Chondrocyte (in vitro differentiated cells): Measurements from ENCODE around the gene FAM163A. TPM values are rescaled to one million over a fixed set of nuclear protein-coding genes. Genes with fewer than 3 reads are reported as not detected.

ENCODE experiments used
- DNase-seq: peaks from one replicate; pipeline ENCODE4 v3.0.0; 2021; ENCODE audit warnings: mixed read lengths, low spot score
- H3K27ac Mint-ChIP-seq: one replicate; pipeline ENCODE4 v1.8.0; 2021; ENCODE audit warnings: mild to moderate bottlenecking, moderate library complexity, mixed read lengths; ENCODE audit not compliant: unreplicated experiment
- H3K27me3 Mint-ChIP-seq: 2 replicates; pipeline ENCODE4 v1.8.0; 2021; ENCODE audit warnings: low read depth, mixed read lengths
- H3K36me3 Mint-ChIP-seq: 2 replicates; pipeline ENCODE4 v1.8.0; 2021; ENCODE audit warnings: low read depth, mixed read lengths
- H3K4me1 Mint-ChIP-seq: 2 replicates; pipeline ENCODE4 v1.8.0; 2021; ENCODE audit warnings: low read depth, mild to moderate bottlenecking, mixed read lengths
- H3K4me3 Mint-ChIP-seq: one replicate; pipeline ENCODE4 v1.8.0; 2021; ENCODE audit warnings: mild to moderate bottlenecking, moderate library complexity, mixed read lengths; ENCODE audit not compliant: unreplicated experiment
- H3K9me3 Mint-ChIP-seq: 2 replicates; pipeline ENCODE4 v1.8.0; 2021; ENCODE audit warnings: low read depth, mixed read lengths
- total RNA-seq: library from RNA; stranded (reverse); gene quantifications from 3 replicates; pipeline ENCODE4 v1.2.1, GENCODE V29; 2021
- TF ChIP-seq, protein P1 (sequence below): fragments of 200-600 bp; sonication (generic); IDR thresholded peaks from 2 replicates; pipeline ENCODE4 v1.5.0; 2021; ENCODE audit warnings: antibody characterized with exemption, mild to moderate bottlenecking, moderate library complexity

Gene FAM163A
- total RNA-seq, 1 donor from 2014 or later, result not detected

GRCh38 chr1:179761296-179761695, 18.2 kb downstream of the FAM163A start:
- H3K4me3 Mint-ChIP-seq, result no peak overlapping the region
- no peaks in the 10 kb centered on the region for H3K36me3 Mint-ChIP-seq
- no peak for DNase-seq
- H3K9me3 Mint-ChIP-seq, result no peaks in the 10 kb centered on the region
- H3K27me3 Mint-ChIP-seq, result peaks cover 49% of the 10 kb centered on the region
- H3K27ac Mint-ChIP-seq, result no peak overlapping the region
- no peaks in the 10 kb centered on the region for H3K4me1 Mint-ChIP-seq
- TF ChIP-seq, protein P1, sequence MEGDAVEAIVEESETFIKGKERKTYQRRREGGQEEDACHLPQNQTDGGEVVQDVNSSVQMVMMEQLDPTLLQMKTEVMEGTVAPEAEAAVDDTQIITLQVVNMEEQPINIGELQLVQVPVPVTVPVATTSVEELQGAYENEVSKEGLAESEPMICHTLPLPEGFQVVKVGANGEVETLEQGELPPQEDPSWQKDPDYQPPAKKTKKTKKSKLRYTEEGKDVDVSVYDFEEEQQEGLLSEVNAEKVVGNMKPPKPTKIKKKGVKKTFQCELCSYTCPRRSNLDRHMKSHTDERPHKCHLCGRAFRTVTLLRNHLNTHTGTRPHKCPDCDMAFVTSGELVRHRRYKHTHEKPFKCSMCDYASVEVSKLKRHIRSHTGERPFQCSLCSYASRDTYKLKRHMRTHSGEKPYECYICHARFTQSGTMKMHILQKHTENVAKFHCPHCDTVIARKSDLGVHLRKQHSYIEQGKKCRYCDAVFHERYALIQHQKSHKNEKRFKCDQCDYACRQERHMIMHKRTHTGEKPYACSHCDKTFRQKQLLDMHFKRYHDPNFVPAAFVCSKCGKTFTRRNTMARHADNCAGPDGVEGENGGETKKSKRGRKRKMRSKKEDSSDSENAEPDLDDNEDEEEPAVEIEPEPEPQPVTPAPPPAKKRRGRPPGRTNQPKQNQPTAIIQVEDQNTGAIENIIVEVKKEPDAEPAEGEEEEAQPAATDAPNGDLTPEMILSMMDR, result no peak

DNA sequence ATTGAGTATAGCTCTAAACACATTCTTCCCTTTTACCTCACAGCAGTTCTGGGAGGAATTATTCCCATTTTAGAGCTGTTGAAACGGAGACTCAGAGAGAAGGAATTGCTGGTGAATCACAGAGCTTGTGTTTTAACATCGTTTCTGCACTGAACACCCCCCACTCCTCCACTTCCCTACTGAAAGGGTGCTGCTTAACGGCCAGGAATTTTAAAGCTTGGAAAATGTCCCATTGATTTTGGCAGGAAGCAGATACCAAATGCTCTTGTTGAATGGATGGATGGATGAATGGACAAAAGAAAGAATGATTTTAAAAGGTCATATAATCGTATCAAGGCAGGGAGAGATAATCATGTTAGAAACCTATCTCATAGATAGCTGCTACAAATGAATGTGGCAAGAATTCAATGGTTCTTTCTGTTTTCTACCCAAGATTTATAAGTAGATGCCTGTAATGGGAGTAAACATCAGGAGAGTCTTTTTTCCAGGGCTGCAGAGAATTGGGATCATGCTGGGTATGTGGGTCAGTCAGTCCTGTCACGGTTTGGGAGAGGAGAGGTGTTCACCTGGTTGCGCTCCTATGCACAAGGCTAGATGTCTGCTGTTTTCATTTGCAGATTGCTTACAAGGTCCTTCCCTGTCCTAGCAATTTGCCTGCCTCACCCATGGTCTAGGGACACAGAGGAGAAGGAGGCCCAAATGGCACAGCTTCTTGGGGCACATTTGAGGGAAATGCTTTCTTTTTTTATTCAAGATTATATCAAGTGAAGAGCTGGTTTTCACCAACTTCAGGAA, 19.0 kb downstream of the FAM163A start:
- no peak overlapping the region for H3K27ac Mint-ChIP-seq
- TF ChIP-seq, protein P1, result no peak
- H3K27me3 Mint-ChIP-seq, result peaks cover 49% of the 10 kb centered on the region
- no peak overlapping the region for H3K4me3 Mint-ChIP-seq
- H3K9me3 Mint-ChIP-seq, result no peaks in the 10 kb centered on the region
- no peaks in the 10 kb centered on the region for H3K36me3 Mint-ChIP-seq
- DNase-seq, result no peak
- H3K4me1 Mint-ChIP-seq, result no peaks in the 10 kb centered on the region

DNA sequence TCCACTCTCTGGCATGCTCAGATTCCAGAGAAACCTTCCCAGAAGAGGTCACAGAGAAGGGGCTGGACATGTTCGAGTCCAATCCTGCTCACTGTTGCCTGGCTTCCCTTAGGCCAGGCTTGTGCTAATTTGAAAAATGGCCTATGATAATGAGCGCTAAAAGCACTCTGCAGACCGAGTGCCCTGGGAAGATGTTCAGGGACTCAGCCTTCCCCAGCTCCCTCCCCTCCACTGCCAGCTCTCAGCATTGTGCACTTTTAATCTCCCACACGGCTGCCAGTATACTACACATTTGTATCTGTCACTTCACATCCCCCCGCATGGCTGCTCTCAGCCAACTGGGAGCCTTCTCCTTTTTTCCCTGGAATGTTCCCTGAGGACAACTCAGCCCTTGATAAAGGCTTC, 24.1 kb downstream of the FAM163A start:
- TF ChIP-seq, protein P1, result no peak
- H3K9me3 Mint-ChIP-seq, result peaks cover 6% of the 10 kb centered on the region
- no peaks in the 10 kb centered on the region for H3K36me3 Mint-ChIP-seq
- no peak overlapping the region for H3K27ac Mint-ChIP-seq
- DNase-seq, result no peak
- peaks cover 26% of the 10 kb centered on the region for H3K27me3 Mint-ChIP-seq
- H3K4me3 Mint-ChIP-seq, result no peak overlapping the region
- H3K4me1 Mint-ChIP-seq, result no peaks in the 10 kb centered on the region

GRCh38 chr1:179767996-179768395, 24.9 kb downstream of the FAM163A start:
- Mint-ChIP-seq H3K36me3 (no peaks in the 10 kb centered on the region), H3K9me3 (peaks cover 9% of the 10 kb centered on the region), H3K27ac (no peak overlapping the region), H3K4me3 (no peak overlapping the region), H3K27me3 (peaks cover 20% of the 10 kb centered on the region), H3K4me1 (no peaks in the 10 kb centered on the region)
- TF ChIP-seq, protein P1, result no peak
- no peak for DNase-seq

DNA sequence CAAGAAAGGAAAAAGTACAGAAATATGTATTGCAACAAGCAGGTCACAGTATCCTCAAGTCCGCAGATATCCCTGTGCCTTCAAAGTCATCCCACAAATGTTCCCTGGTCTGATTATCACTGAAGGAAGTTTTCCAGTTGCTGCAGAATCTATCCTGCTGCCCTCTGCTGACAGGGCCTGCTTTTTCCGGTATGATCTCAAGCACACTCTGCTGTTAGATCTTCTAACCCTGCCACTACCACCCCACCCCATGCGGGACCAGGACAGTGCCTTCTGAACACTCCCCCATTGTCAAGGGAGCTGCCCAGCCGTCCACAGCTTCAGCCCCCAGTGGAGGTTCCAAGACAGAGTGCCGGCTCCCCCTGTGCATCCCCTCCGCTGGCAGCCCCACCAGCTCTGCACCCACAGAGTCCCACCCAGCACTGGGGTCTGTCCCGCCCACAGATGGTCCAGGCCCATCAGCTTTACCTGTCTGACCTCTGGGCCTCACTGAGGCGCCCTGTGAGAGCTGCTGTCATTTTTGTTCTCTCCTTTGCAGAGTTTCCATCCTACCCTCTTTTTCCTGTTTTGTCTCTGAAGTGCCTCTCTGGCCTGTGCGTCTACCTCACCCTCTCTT, 27.9 kb downstream of the FAM163A start:
- peaks cover 12% of the 10 kb centered on the region for H3K9me3 Mint-ChIP-seq

More for the DNA sequence above, 27.9 kb downstream of the FAM163A start:
- Mint-ChIP-seq H3K36me3 (no peaks in the 10 kb centered on the region), H3K4me1 (no peaks in the 10 kb centered on the region), H3K4me3 (no peak overlapping the region), H3K27me3 (peaks cover 9% of the 10 kb centered on the region), H3K27ac (no peak overlapping the region)
- TF ChIP-seq, protein P1, result peak; percentile 28
- no peak for DNase-seq
